Neural cell (in vitro differentiated cells): ENCODE measurements around the gene LDAF1.

ENCODE experiments used
- EP300 ChIP-seq: fragments of 450-650 bp; conservative IDR thresholded peaks from 2 replicates; pipeline ENCODE4 v1.6.1; 2014; ENCODE audit warnings: antibody characterized with exemption, mild to moderate bottlenecking, moderate library complexity; ENCODE audit not compliant: poor library complexity, severe bottlenecking
- EZH2 ChIP-seq: fragments of 200-600, 300-800 bp; shearing (Covaris generic), sonication (generic); IDR thresholded peaks from 2 replicates; pipeline ENCODE4 v1.6.1; 2014; ENCODE audit warnings: antibody characterized with exemption, low read length, borderline replicate concordance, mild to moderate bottlenecking; ENCODE audit not compliant: insufficient read depth, poor library complexity, severe bottlenecking
- POLR2AphosphoS5 ChIP-seq: IDR thresholded peaks from 2 replicates; pipeline ENCODE4 v1.6.1; 2012
- RAD21 ChIP-seq: fragments of 450-650 bp; conservative IDR thresholded peaks from 2 replicates; pipeline ENCODE4 v1.6.1; 2014; ENCODE audit warnings: antibody characterized with exemption, mild to moderate bottlenecking, moderate library complexity
- SMC3 ChIP-seq: fragments of 450-650 bp; conservative IDR thresholded peaks from 2 replicates; pipeline ENCODE4 v1.6.1; 2014; ENCODE audit warnings: antibody characterized with exemption, mild to moderate bottlenecking, moderate library complexity; ENCODE audit not compliant: poor library complexity
- TAF1 ChIP-seq: IDR thresholded peaks from 2 replicates; pipeline ENCODE4 v1.6.1; 2012; ENCODE audit warnings: low read depth
- TF ChIP-seq, protein P1 (sequence below): fragments of 450-650 bp; IDR thresholded peaks from 2 replicates; pipeline ENCODE4 v1.5.1; 2014; ENCODE audit warnings: antibody characterized with exemption, mild to moderate bottlenecking, moderate library complexity; ENCODE audit not compliant: poor library complexity, severe bottlenecking
- TF ChIP-seq, protein P2 (sequence below): IDR thresholded peaks from 2 replicates; pipeline ENCODE4 v1.6.1; 2012; ENCODE audit warnings: borderline replicate concordance

DNA sequence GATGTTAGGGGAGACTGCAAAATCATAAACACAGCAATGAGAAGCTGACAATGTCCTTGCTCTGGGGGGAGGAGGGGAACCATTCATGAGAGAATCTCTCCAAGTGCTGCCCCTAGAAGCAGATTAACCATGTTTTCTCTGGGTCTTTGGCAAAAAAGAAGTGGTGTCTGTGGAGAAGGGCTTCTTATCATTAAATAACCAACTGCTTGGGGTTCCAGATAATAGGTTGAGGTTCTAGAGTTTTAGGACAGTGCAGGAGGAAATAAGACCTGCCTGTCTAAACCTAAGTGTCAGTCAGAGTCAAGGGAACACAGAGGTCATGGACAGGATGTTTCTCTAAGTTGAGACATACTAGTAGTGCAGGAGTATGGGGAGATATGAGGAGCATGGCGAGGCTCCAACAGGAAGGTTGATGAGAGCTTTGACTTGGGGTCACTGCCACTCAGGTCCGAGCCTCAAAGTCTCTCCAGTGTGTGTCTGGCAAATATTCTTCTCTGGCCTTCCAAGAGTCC lies 69.9 kb downstream of the LDAF1 start:
- TF ChIP-seq, protein P1, sequence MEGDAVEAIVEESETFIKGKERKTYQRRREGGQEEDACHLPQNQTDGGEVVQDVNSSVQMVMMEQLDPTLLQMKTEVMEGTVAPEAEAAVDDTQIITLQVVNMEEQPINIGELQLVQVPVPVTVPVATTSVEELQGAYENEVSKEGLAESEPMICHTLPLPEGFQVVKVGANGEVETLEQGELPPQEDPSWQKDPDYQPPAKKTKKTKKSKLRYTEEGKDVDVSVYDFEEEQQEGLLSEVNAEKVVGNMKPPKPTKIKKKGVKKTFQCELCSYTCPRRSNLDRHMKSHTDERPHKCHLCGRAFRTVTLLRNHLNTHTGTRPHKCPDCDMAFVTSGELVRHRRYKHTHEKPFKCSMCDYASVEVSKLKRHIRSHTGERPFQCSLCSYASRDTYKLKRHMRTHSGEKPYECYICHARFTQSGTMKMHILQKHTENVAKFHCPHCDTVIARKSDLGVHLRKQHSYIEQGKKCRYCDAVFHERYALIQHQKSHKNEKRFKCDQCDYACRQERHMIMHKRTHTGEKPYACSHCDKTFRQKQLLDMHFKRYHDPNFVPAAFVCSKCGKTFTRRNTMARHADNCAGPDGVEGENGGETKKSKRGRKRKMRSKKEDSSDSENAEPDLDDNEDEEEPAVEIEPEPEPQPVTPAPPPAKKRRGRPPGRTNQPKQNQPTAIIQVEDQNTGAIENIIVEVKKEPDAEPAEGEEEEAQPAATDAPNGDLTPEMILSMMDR = no peak
- TF ChIP-seq TAF1 (no peak), EZH2 (no peak), RAD21 (no peak), POLR2AphosphoS5 (no peak), SMC3 (no peak), EP300 (no peak)
- TF ChIP-seq, protein P2, sequence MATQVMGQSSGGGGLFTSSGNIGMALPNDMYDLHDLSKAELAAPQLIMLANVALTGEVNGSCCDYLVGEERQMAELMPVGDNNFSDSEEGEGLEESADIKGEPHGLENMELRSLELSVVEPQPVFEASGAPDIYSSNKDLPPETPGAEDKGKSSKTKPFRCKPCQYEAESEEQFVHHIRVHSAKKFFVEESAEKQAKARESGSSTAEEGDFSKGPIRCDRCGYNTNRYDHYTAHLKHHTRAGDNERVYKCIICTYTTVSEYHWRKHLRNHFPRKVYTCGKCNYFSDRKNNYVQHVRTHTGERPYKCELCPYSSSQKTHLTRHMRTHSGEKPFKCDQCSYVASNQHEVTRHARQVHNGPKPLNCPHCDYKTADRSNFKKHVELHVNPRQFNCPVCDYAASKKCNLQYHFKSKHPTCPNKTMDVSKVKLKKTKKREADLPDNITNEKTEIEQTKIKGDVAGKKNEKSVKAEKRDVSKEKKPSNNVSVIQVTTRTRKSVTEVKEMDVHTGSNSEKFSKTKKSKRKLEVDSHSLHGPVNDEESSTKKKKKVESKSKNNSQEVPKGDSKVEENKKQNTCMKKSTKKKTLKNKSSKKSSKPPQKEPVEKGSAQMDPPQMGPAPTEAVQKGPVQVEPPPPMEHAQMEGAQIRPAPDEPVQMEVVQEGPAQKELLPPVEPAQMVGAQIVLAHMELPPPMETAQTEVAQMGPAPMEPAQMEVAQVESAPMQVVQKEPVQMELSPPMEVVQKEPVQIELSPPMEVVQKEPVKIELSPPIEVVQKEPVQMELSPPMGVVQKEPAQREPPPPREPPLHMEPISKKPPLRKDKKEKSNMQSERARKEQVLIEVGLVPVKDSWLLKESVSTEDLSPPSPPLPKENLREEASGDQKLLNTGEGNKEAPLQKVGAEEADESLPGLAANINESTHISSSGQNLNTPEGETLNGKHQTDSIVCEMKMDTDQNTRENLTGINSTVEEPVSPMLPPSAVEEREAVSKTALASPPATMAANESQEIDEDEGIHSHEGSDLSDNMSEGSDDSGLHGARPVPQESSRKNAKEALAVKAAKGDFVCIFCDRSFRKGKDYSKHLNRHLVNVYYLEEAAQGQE = no peak
